Vagina (tissue), 2 donors: Measurements from ENCODE around the gene AHCYL1.

ENCODE experiments used
- POLR2A ChIP-seq, 2 donors: fragments of 450-650 bp; IDR thresholded peaks; one replicate each; pipeline ENCODE4 v1.6.1; 2017; ENCODE audit warnings: antibody characterized with exemption in 2 of 2, mild to moderate bottlenecking in 2 of 2, moderate library complexity in 2 of 2
- TF ChIP-seq, protein P1 (sequence below), 3 experiments: fragments of 450-650 bp in 2 of 3; fragments of 200-600 bp in 1 of 3; sonication (generic) in 1 of 3; IDR thresholded peaks; one replicate each; pipeline ENCODE4 v1.5.1; 2017 to 2019; ENCODE audit warnings: antibody characterized with exemption in 3 of 3, mild to moderate bottlenecking in 2 of 3, moderate library complexity in 2 of 3

DNA sequence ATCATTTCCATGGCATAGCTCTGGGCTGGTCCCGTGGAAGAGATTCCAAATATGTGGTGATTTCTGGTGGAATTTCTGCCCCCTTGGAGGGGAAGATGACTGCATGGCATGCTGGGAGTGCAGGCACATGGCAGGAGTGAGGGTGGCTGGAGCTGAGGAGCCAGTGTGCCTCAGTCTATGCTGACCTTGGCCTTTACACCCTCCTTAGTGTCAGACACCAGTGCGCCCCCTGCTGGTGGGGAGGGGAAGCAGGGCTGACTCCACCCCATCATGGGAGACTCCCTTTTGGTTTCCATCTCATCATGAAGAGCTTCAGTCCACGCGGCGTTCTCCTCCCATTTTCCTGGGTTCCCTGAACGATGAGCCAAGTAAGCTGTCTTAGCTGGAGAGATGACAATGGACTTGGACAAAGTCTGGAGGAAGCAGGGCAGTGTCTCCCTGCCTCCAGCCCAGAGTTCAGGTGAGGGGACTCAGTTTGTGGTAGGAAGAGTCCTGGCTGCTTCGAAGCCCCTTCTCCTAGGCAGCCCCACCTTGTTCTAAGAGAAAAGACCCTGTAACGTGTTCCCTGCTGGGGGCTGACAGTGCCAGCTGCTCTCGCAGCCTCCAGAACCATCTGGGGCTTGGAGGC, 75.6 kb downstream of the AHCYL1 start:
- TF ChIP-seq, protein P1, sequence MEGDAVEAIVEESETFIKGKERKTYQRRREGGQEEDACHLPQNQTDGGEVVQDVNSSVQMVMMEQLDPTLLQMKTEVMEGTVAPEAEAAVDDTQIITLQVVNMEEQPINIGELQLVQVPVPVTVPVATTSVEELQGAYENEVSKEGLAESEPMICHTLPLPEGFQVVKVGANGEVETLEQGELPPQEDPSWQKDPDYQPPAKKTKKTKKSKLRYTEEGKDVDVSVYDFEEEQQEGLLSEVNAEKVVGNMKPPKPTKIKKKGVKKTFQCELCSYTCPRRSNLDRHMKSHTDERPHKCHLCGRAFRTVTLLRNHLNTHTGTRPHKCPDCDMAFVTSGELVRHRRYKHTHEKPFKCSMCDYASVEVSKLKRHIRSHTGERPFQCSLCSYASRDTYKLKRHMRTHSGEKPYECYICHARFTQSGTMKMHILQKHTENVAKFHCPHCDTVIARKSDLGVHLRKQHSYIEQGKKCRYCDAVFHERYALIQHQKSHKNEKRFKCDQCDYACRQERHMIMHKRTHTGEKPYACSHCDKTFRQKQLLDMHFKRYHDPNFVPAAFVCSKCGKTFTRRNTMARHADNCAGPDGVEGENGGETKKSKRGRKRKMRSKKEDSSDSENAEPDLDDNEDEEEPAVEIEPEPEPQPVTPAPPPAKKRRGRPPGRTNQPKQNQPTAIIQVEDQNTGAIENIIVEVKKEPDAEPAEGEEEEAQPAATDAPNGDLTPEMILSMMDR (IDR thresholded peaks at IDR 0.05) = peak in 2 of 3 experiments; percentile 33 to 51
- TF ChIP-seq POLR2A (IDR thresholded peaks at IDR 0.05) = no peak
